Esophagus squamous epithelium (tissue), 5 donors: Measurements from ENCODE around the gene GUK1. TPM values are rescaled to one million over a fixed set of nuclear protein-coding genes. Genes with fewer than 3 reads are reported as not detected.

ENCODE experiments used
- DNase-seq: peaks from one replicate; lab custom pipeline; 2025; lab: John Stamatoyannopoulos, UW
- H3K27ac ChIP-seq, 4 donors: fragments of 200-600 bp; sonication (generic); one replicate each; pipeline ENCODE4 v1.5.1; 2016 to 2019; ENCODE audit warnings: mild to moderate bottlenecking in 1 of 4
- H3K27me3 ChIP-seq, 4 donors: fragments of 200-600 bp; sonication (generic); 1 replicate in 3 of 4; 2 replicates in 1 of 4; pipeline versions ENCODE4 v1.5.1 to v1.6.0; 2017 to 2021; ENCODE audit warnings: antibody characterized with exemption in 1 of 4
- H3K36me3 ChIP-seq, 3 donors: fragments of 200-600 bp; sonication (generic); one replicate each; pipeline ENCODE4 v1.5.1; 2016 to 2019
- H3K4me1 ChIP-seq, 3 donors: fragments of 200-600 bp; sonication (generic); one replicate each; pipeline ENCODE4 v1.5.1; 2017 to 2019
- H3K4me3 ChIP-seq, 4 donors: fragments of 200-600 bp; sonication (generic); 1 replicate in 3 of 4; 2 replicates in 1 of 4; pipeline ENCODE4 v1.5.1; 2016 to 2019; ENCODE audit warnings: mild to moderate bottlenecking in 2 of 4, moderate library complexity in 1 of 4
- H3K9me3 ChIP-seq, 3 donors: fragments of 200-600 bp; sonication (generic); one replicate each; pipeline ENCODE4 v1.5.1; 2016 to 2019
- CTCF ChIP-seq, 6 experiments: fragments of 450-650 bp in 4 of 6; fragments of 200-600 bp in 2 of 6; sonication (generic) in 2 of 6; IDR thresholded peaks; one replicate each; pipeline ENCODE4 v1.5.1; 2016 to 2019; ENCODE audit warnings: antibody characterized with exemption in 6 of 6, mild to moderate bottlenecking in 4 of 6, moderate library complexity in 4 of 6
- POLR2A ChIP-seq, 4 donors: fragments of 450-650 bp; IDR thresholded peaks; one replicate each; pipeline ENCODE4 v1.6.1; 2017; ENCODE audit warnings: antibody characterized with exemption in 4 of 4, mild to moderate bottlenecking in 4 of 4, moderate library complexity in 3 of 4
- WGBS, 2 donors: methylation state at CpG; one replicate each; pipeline ENCODE4 v1.1.5; 2018; 5-methylcytosine and 5-hydroxymethylcytosine counted together
- intact Hi-C: fragments of 100-400 bp; cut with DNase I; formaldehyde crosslinking; loops from one replicate; pipeline ENCODE4 v1.15.0; 2022
- total RNA-seq, 4 donors: library from RNA; depleted of rRNA; stranded (reverse); fragments of >200 nt; gene quantifications; one replicate each; pipeline ENCODE4 v1.1.0, GENCODE V29; 2016
- donor health status: DM: yes; HTN: yes; CAD: no.

The GUK1 gene
- total RNA-seq, 4 donors from 2014 or later, result 279 to 320 (median 302) TPM

GRCh38 chr1:228136901-228137300, 3.2 kb upstream of the GUK1 start:
- no peaks in the 10 kb centered on the region for H3K36me3 ChIP-seq
- intact Hi-C loops, result no loop called here
- no peak overlapping the region for H3K27ac ChIP-seq
- H3K4me1 ChIP-seq, result peaks cover 8 to 25% (median 8%) of the 10 kb centered on the region in 3 donors
- 41 to 58% methylated on average over 1 of the region's 1 CpG for WGBS, 2 donors
- H3K4me3 ChIP-seq, result no peak overlapping the region
- H3K27me3 ChIP-seq, result no peaks in the 10 kb centered on the region
- no peak for TF ChIP-seq POLR2A (IDR thresholded peaks at IDR 0.05)
- H3K9me3 ChIP-seq, result no peaks in the 10 kb centered on the region
- DNase-seq, result no peak

GRCh38 chr1:228139406-228139930, 611 bp upstream of the GUK1 start:
- Histone ChIP-seq H3K36me3 (no peaks in the 10 kb centered on the region), H3K9me3 (no peaks in the 10 kb centered on the region)
- 23 to 46% methylated on average over 17 to 25 of the region's 30 CpGs for WGBS, 2 donors

GRCh38 chr1:228140724-228141225, 696 bp downstream of the GUK1 start:
- no peak for DNase-seq
- Histone ChIP-seq H3K4me3 (peak overlapping the region; percentile 91 to 98 (median 94)), H3K36me3 (peaks cover 2 to 8% (median 6%) of the 10 kb centered on the region in 3 donors), H3K27ac (peak overlapping the region; percentile 98 to 100 (median 99)), H3K4me1 (peaks cover 39 to 58% (median 39%) of the 10 kb centered on the region in 3 donors), H3K9me3 (no peaks in the 10 kb centered on the region), H3K27me3 (no peaks in the 10 kb centered on the region)
- TF ChIP-seq CTCF (IDR thresholded peaks at IDR 0.05) (no peak), POLR2A (IDR thresholded peaks at IDR 0.05) (peak in 1 of 4 donors; percentile 10)
- intact Hi-C loops, result no loop called here
- 2 to 17% methylated on average over 7 to 8 of the region's 25 CpGs for WGBS, 2 donors

More at GRCh38 chr1:228139406-228139930, 611 bp upstream of the GUK1 start:
- Histone ChIP-seq H3K27me3 (no peaks in the 10 kb centered on the region), H3K4me3 (peak overlapping the region; percentile 91 to 98 (median 94)), H3K27ac (peak overlapping the region; percentile 98 to 100 (median 99)), H3K4me1 (peaks cover 32 to 45% (median 33%) of the 10 kb centered on the region in 3 donors)
- TF ChIP-seq POLR2A (IDR thresholded peaks at IDR 0.05) (no peak), CTCF (IDR thresholded peaks at IDR 0.05) (no peak)
- no peak for DNase-seq
- intact Hi-C loops, result no loop called here

- peaks cover 6 to 14% (median 11%) of the 10 kb centered on the region in 3 donors for H3K36me3 ChIP-seq
- H3K9me3 ChIP-seq, result no peaks in the 10 kb centered on the region
- intact Hi-C loops, result no loop called here
- H3K27me3 ChIP-seq, result no peaks in the 10 kb centered on the region
- TF ChIP-seq CTCF (IDR thresholded peaks at IDR 0.05) (no peak), POLR2A (IDR thresholded peaks at IDR 0.05) (no peak)
- no peak for DNase-seq
- peak overlapping the region; percentile 98 to 100 (median 99) for H3K27ac ChIP-seq
- WGBS, 2 donors, result 5 to 23% methylated on average over 4 to 7 of the region's 27 CpGs
- peak overlapping the region; percentile 91 to 98 (median 94) for H3K4me3 ChIP-seq
- peaks cover 39 to 65% (median 39%) of the 10 kb centered on the region in 3 donors for H3K4me1 ChIP-seq
Measured at GRCh38 chr1:228141226-228142044, 1.4 kb downstream of the GUK1 start.

GRCh38 chr1:228142155-228142691, 2.1 kb downstream of the GUK1 start:
- Histone ChIP-seq H3K27me3 (no peaks in the 10 kb centered on the region), H3K4me3 (peak overlapping the region; percentile 91 to 98 (median 94)), H3K4me1 (peaks cover 39 to 73% (median 39%) of the 10 kb centered on the region in 3 donors), H3K27ac (peak overlapping the region; percentile 98 to 100 (median 99)), H3K36me3 (peaks cover 7 to 22% (median 16%) of the 10 kb centered on the region in 3 donors), H3K9me3 (no peaks in the 10 kb centered on the region)
- DNase-seq, result no peak
- 0 to 28% methylated on average over 1 to 4 of the region's 16 CpGs for WGBS, 2 donors
- intact Hi-C loops, result no loop called here
- no peak for TF ChIP-seq POLR2A (IDR thresholded peaks at IDR 0.05)
- TF ChIP-seq CTCF (IDR thresholded peaks at IDR 0.05), result no peak
